A549 (cell line): ENCODE results near the gene SLC30A1.

ENCODE experiments used
- FOXS1 ChIP-seq: fragments of 250-450 bp; sonication (Bioruptor Pico); IDR thresholded peaks from 2 replicates; pipeline ENCODE4 v1.5.0; 2020; ENCODE audit warnings: mild to moderate bottlenecking, moderate library complexity
- JUNB ChIP-seq: fragments of >200 bp; sonication (Bioruptor Twin); formaldehyde crosslinking; IDR thresholded peaks from 2 replicates; pipeline ENCODE4 v1.6.1; 2016
- MAFK ChIP-seq: fragments of 450-650 bp; IDR thresholded peaks from 2 replicates; pipeline ENCODE4 v1.6.1; 2014; ENCODE audit not compliant: partially characterized antibody
- POLR2A ChIP-seq: IDR thresholded peaks from 2 replicates; pipeline ENCODE4 v1.6.1; 2012; ENCODE audit warnings: mild to moderate bottlenecking, low read length

DNA sequence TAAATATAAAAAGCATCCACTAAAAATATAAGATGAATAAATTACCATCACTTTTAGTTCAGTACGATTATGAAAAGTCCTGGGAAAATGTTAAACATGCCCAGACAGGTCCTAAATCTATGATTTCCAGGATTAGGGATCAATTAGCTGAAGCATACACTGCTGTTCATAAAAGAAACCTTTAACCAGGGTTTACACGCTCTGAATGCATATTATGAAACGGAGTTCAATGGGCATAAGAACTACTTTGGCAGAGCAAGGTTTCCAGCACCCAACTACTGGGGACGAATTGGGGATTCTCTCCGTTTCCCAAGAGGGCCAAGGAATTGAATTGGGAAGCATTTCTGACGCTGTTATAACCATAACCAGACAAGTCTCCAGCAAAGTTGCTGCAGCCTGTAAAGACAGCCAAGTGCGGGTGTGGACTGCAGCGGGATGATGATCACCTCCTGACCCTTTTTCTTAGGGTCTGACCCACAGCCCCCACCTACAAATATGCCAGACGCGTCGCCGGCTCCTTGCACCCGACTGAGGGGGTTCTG, 1.6 kb downstream of the SLC30A1 start:
- no peak for TF ChIP-seq FOXS1 (CRISPR knock-in tag)
- no peak for TF ChIP-seq POLR2A
- no peak for TF ChIP-seq JUNB
- no peak for TF ChIP-seq MAFK
